Activated CD4-positive, alpha-beta memory T cell treated with anti-CD3 and anti-CD28 coated beads for 36 hours (primary cell): Measurements from ENCODE around the gene MAML3. TPM values are rescaled to one million over a fixed set of nuclear protein-coding genes. Genes with fewer than 3 reads are reported as not detected.
A peak's percentile ranks its signal among the peaks of the same experiment; 100 is the strongest.

Experiments used
- CTCF ChIA-PET: fragments of 350-600 bp; sonication (Branson Sonifier 250); formaldehyde crosslinking; loops from one replicate; lab custom pipeline; 2021; ENCODE audit warnings: antibody characterized with exemption, inconsistent platforms; lab: Charles Lee
- POLR2A ChIA-PET: fragments of 350-600 bp; sonication (Branson Sonifier 250); formaldehyde crosslinking; loops from one replicate; lab custom pipeline; 2021; ENCODE audit warnings: antibody characterized with exemption; lab: Charles Lee
- DNase-seq: peaks from one replicate; pipeline ENCODE4 v3.0.0-alpha.2; 2020
- H3K27ac Mint-ChIP-seq: one replicate; pipeline ENCODE4 v1.8.0; 2021; ENCODE audit warnings: mixed read lengths
- H3K27me3 Mint-ChIP-seq: one replicate; pipeline ENCODE4 v1.8.0; 2021; ENCODE audit warnings: mixed read lengths
- H3K36me3 Mint-ChIP-seq: one replicate; pipeline ENCODE4 v1.8.0; 2021; ENCODE audit warnings: mixed read lengths
- H3K4me1 Mint-ChIP-seq: one replicate; pipeline ENCODE4 v1.8.0; 2021; ENCODE audit warnings: low read depth, mixed read lengths
- H3K4me3 Mint-ChIP-seq: one replicate; pipeline ENCODE4 v1.8.0; 2021; ENCODE audit warnings: mild to moderate bottlenecking, mixed read lengths
- H3K9me3 Mint-ChIP-seq: one replicate; pipeline ENCODE4 v1.8.0; 2021; ENCODE audit warnings: mixed read lengths
- intact Hi-C: fragments of 100-400 bp; cut with micrococcal nuclease; formaldehyde crosslinking; loops from one replicate; pipeline ENCODE4 v1.15.1; 2023
- total RNA-seq, 2 experiments: library from RNA; stranded (reverse); gene quantifications; one replicate each; pipeline ENCODE4 v1.2.3, GENCODE V29; 2021

The MAML3 gene
- total RNA-seq, 2 experiments from 2014 or later, result 0.51 to 0.76 TPM

DNA sequence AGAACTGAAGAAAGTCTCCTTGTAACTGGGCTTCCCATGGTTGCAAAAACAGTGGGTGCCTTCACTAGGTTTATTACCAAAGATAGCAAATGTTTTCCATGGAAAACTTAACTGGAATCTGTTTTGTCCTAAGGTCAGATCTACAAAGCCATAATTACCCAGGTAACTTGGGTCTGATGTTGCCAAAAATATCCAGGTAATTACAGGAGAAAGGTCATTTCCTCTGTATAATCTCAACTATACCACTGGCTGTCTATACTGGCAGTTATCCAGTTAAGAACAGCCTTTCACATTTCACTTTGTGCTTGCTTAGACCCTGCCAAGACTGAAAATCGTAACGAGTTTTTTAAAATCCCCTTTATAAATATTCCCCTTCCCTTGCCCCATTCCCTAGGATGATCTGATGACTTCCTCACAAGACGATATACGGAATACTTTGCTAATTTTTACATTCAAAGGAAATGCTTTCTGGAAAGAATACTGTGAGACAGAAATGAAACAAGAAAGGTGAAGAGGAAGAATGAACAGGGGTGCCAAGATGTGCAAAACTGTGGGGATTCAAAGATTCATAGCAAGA, 105.5 kb downstream of the MAML3 start:
- Mint-ChIP-seq H3K27ac (no peak overlapping the region), H3K9me3 (no peaks in the 10 kb centered on the region), H3K27me3 (peaks cover 32% of the 10 kb centered on the region), H3K4me3 (peak overlapping the region; percentile 57), H3K36me3 (no peaks in the 10 kb centered on the region), H3K4me1 (peaks cover 21% of the 10 kb centered on the region)
- ChIA-PET POLR2A (no interaction called here), CTCF (interaction anchor here (0.9 to 1.8 kb wide), 5 partner anchors 22 to 205 kb away, joined by 3 to 7 read pairs (median 3); no protein-coding TSS in a partner anchor)
- no peak for DNase-seq
- intact Hi-C loops, result loop anchor here (2.0 kb wide), 2 partner anchors 22 to 102 kb away; no protein-coding TSS in a partner anchor

DNA sequence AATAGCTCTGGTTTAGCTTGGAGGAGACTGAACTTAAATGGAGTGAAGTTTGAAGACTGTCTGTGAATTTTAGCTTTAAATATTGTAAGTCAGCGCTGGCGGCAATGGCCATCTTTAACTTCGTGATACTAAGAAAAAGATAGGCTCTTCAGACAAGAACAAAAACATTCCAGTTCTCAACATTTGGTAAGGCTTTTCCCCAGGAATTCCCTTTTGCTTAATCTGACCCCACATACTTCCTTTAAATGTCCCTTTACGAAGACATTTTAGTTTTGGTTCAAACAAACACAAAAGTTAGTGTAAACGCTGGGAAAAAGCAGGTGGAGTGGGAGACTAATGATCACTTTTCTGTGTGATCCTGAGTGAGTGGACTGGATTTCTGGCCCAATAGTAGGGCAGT, 106.2 kb downstream of the MAML3 start:
- no peaks in the 10 kb centered on the region for H3K36me3 Mint-ChIP-seq
- H3K27me3 Mint-ChIP-seq, result peaks cover 27% of the 10 kb centered on the region
- intact Hi-C loops, result loop anchor here (2.0 kb wide), 2 partner anchors 23 to 103 kb away; no protein-coding TSS in a partner anchor
- H3K27ac Mint-ChIP-seq, result no peak overlapping the region
- no peak overlapping the region for H3K4me3 Mint-ChIP-seq
- no peaks in the 10 kb centered on the region for H3K9me3 Mint-ChIP-seq
- no peak for DNase-seq
- peaks cover 21% of the 10 kb centered on the region for H3K4me1 Mint-ChIP-seq
- ChIA-PET CTCF (interaction anchor here (0.8 kb wide), 1 partner anchor 35 kb away, joined by 3 read pairs; no protein-coding TSS in a partner anchor), POLR2A (no interaction called here)

DNA sequence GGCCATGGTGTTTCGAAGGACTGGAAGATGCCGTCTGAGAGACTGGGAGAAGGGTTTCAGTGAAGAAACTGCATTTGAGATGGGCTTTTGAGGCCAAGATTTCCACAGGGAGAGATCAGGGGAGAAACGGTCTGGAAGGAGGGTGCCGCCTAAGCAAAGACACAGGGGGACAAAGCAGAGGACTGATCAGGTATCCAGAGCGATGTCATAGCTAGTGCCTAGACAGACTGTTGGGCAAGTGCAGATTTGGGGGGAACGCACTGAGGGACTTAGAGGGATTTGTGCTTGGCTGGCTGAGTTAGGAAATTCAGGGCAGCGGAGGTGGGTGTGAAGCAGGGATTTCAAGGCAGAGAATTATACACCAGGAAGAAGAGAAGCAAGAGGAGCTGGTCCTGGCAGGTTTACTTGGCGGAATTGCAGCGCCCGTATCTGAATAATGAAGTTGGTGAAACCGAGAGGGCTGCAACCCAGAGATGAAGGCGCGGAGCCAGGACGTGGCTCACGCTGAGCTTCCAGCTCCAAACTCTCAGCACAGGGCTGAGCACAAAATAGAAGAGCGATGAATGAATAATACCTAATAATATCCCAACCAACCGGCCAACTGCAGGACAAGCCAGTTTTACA, 106.9 kb downstream of the MAML3 start:
- Mint-ChIP-seq H3K36me3 (no peaks in the 10 kb centered on the region), H3K4me3 (no peak overlapping the region), H3K9me3 (no peaks in the 10 kb centered on the region), H3K27ac (no peak overlapping the region), H3K27me3 (peaks cover 27% of the 10 kb centered on the region), H3K4me1 (peaks cover 21% of the 10 kb centered on the region)
- CTCF ChIA-PET, result interaction anchor here (0.8 kb wide), 1 partner anchor 35 kb away, joined by 3 read pairs; no protein-coding TSS in a partner anchor
- intact Hi-C loops, result no loop called here
- no peak for DNase-seq
- POLR2A ChIA-PET, result no interaction called here

DNA sequence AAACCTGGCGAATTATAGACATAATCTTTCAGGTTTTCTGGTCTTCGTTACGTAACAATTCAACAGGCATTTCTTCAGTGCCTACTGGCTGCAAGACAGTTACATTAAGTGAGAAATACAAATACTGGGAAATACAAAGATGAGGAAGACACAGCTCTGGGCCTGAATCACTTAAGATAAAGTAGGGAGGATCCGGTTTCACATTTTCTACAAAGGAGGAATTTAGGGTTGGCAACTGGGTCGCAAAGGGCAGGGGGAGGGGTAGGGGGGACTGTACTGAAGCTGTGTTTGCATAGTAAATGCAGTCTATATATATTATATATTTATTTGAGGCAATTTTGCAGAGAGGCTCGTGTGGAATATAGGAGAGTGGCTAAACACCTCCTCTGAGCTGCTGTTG, 107.4 kb downstream of the MAML3 start:
- ChIA-PET POLR2A (no interaction called here), CTCF (no interaction called here)
- Mint-ChIP-seq H3K36me3 (no peaks in the 10 kb centered on the region), H3K4me1 (peaks cover 21% of the 10 kb centered on the region), H3K4me3 (no peak overlapping the region), H3K27me3 (peaks cover 23% of the 10 kb centered on the region), H3K9me3 (no peaks in the 10 kb centered on the region), H3K27ac (no peak overlapping the region)
- no peak for DNase-seq
- intact Hi-C loops, result no loop called here

- POLR2A ChIA-PET, result no interaction called here
- CTCF ChIA-PET, result no interaction called here
- no peak for DNase-seq
- Mint-ChIP-seq H3K27ac (no peak overlapping the region), H3K4me3 (no peak overlapping the region), H3K36me3 (no peaks in the 10 kb centered on the region), H3K4me1 (peaks cover 21% of the 10 kb centered on the region), H3K9me3 (no peaks in the 10 kb centered on the region), H3K27me3 (peaks cover 22% of the 10 kb centered on the region)
- intact Hi-C loops, result no loop called here
These were observed 108.0 kb downstream of the MAML3 start for GRCh38 chr4:140046016-140046415.

- CTCF ChIA-PET, result no interaction called here
- Mint-ChIP-seq H3K4me3 (no peak overlapping the region), H3K27ac (no peak overlapping the region), H3K4me1 (peaks cover 13% of the 10 kb centered on the region), H3K27me3 (peaks cover 20% of the 10 kb centered on the region), H3K36me3 (no peaks in the 10 kb centered on the region), H3K9me3 (no peaks in the 10 kb centered on the region)
- no peak for DNase-seq
- intact Hi-C loops, result no loop called here
- POLR2A ChIA-PET, result no interaction called here
These were observed 109.6 kb downstream of the MAML3 start for GRCh38 chr4:140044337-140044902.

DNA sequence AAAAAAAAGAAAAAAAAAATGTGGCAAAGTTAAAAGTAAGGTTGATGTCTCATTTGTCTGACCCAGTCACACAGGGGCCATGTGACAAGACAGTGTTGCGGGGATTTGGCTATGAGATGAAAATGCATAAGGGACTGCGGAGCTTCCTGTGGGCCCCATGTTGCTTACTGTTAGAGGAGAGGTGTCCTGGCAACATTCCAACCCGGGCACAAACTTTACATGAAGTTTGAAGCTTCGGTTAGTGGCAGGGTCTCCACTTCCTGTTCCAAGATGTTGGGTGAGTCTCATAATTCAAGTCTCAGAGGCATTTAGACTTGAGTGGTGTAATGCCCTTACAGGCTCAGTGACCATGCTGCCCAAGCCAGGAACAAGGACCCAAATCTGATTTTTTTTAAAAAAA, 111.3 kb downstream of the MAML3 start:
- H3K9me3 Mint-ChIP-seq, result no peaks in the 10 kb centered on the region
- H3K4me1 Mint-ChIP-seq, result peaks cover 3% of the 10 kb centered on the region
- no peak overlapping the region for H3K27ac Mint-ChIP-seq
- peaks cover 6% of the 10 kb centered on the region for H3K27me3 Mint-ChIP-seq
- no peak for DNase-seq
- CTCF ChIA-PET, result interaction anchor here (0.6 kb wide), 1 partner anchor 255 kb away, joined by 3 read pairs; no protein-coding TSS in a partner anchor
- no peaks in the 10 kb centered on the region for H3K36me3 Mint-ChIP-seq
- intact Hi-C loops, result no loop called here
- H3K4me3 Mint-ChIP-seq, result no peak overlapping the region
- POLR2A ChIA-PET, result no interaction called here

- ChIA-PET CTCF (interaction anchor here (0.6 kb wide), 1 partner anchor 15 kb away, joined by 5 read pairs; no protein-coding TSS in a partner anchor), POLR2A (no interaction called here)
- no peaks in the 10 kb centered on the region for H3K9me3 Mint-ChIP-seq
- H3K27ac Mint-ChIP-seq, result no peak overlapping the region
- peaks cover 2% of the 10 kb centered on the region for H3K27me3 Mint-ChIP-seq
- no peak for DNase-seq
- intact Hi-C loops, result no loop called here
- no peaks in the 10 kb centered on the region for H3K36me3 Mint-ChIP-seq
- H3K4me1 Mint-ChIP-seq, result peaks cover 4% of the 10 kb centered on the region
- H3K4me3 Mint-ChIP-seq, result no peak overlapping the region
These were observed 115.9 kb downstream of the MAML3 start for GRCh38 chr4:140038031-140038533.

DNA sequence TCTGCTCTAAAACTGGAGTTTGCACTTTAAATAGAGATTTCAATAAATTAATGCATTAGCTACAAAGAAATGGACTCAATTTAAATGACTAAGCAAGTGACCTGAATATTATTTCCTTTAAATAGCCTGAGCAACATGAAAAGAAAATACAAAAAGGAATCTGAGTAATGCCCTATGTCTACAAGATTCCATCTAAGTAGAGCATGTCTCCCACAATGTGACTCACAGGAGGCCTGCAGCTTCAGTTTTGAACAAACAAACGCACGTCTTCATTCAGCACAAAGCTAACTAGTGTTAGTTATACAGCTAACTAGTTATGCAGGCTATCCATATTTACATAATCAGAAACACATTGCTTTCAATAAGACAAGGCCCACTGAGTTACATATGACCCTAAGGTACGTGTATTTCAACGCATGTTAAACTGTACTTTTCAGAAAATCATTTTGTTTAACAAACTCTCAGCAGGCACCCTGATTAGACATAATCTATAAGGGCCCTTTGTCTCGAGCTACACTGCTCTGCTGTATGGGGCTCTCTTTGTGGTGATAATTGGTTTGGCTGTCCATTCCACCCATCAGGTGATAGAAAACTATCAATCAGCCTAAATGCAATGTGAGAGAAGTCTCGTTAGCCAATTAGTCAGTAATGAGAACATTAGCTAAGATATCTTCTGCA, 116.5 kb downstream of the MAML3 start:
- ChIA-PET CTCF (interaction anchor here (0.6 kb wide), 1 partner anchor 15 kb away, joined by 5 read pairs; no protein-coding TSS in a partner anchor), POLR2A (no interaction called here)
- peaks cover 3% of the 10 kb centered on the region for H3K27me3 Mint-ChIP-seq
- no peak for DNase-seq
- peaks cover 4% of the 10 kb centered on the region for H3K4me1 Mint-ChIP-seq
- H3K9me3 Mint-ChIP-seq, result no peaks in the 10 kb centered on the region
- H3K27ac Mint-ChIP-seq, result no peak overlapping the region
- intact Hi-C loops, result no loop called here
- no peaks in the 10 kb centered on the region for H3K36me3 Mint-ChIP-seq
- no peak overlapping the region for H3K4me3 Mint-ChIP-seq

GRCh38 chr4:140031706-140032105, 122.3 kb downstream of the MAML3 start:
- H3K36me3 Mint-ChIP-seq, result no peaks in the 10 kb centered on the region

GRCh38 chr4:140031061-140031460, 122.9 kb downstream of the MAML3 start:
- ChIA-PET CTCF (no interaction called here), POLR2A (no interaction called here)
- no peaks in the 10 kb centered on the region for H3K36me3 Mint-ChIP-seq
- no peak overlapping the region for H3K4me3 Mint-ChIP-seq
- no peaks in the 10 kb centered on the region for H3K9me3 Mint-ChIP-seq
- H3K4me1 Mint-ChIP-seq, result no peaks in the 10 kb centered on the region
- H3K27me3 Mint-ChIP-seq, result peaks cover 16% of the 10 kb centered on the region
- intact Hi-C loops, result no loop called here
- DNase-seq, result no peak
- no peak overlapping the region for H3K27ac Mint-ChIP-seq

More at GRCh38 chr4:140031706-140032105, 122.3 kb downstream of the MAML3 start:
- Mint-ChIP-seq H3K9me3 (no peaks in the 10 kb centered on the region), H3K4me1 (no peaks in the 10 kb centered on the region), H3K27me3 (peaks cover 16% of the 10 kb centered on the region), H3K27ac (no peak overlapping the region), H3K4me3 (no peak overlapping the region)
- ChIA-PET CTCF (no interaction called here), POLR2A (no interaction called here)
- intact Hi-C loops, result no loop called here
- DNase-seq, result no peak
